GM11168 (cell line): Measurements from ENCODE around the gene TSPOAP1.
"Not testable (repeated sequence)": the region's sequence is repeated elsewhere in the genome, so short reads cannot be mapped to it uniquely, and the experiment has no call there.

Source experiments
- in situ Hi-C: fragments of 300-500 bp; cut with MboI; formaldehyde crosslinking; loops from one replicate; pipeline ENCODE4 v1.12.0; 2022; ENCODE audit warnings: low sequenced_read_pairs; ENCODE audit not compliant: unreplicated experiment

Gene TSPOAP1

GRCh38 chr17:58341136-58341860 is 12.7 kb upstream of the TSPOAP1 start:
- in situ Hi-C loops: not testable (repeated sequence)

GRCh38 chr17:58340405-58340876 is 11.8 kb upstream of the TSPOAP1 start:
- in situ Hi-C loops: no loop called here

GRCh38 chr17:58339755-58340404 is 11.3 kb upstream of the TSPOAP1 start:
- in situ Hi-C loops: no loop called here

- in situ Hi-C loops: no loop called here
Measured at GRCh38 chr17:58338841-58339754, 10.5 kb upstream of the TSPOAP1 start.

- in situ Hi-C loops: no loop called here
Measured at GRCh38 chr17:58338454-58338840, 9.9 kb upstream of the TSPOAP1 start.

GRCh38 chr17:58337600-58338453 is 9.2 kb upstream of the TSPOAP1 start:
- in situ Hi-C loops: no loop called here

GRCh38 chr17:58337210-58337599 is 8.6 kb upstream of the TSPOAP1 start:
- in situ Hi-C loops: no loop called here

- in situ Hi-C loops: no loop called here
Measured at GRCh38 chr17:58336456-58337209, 8.0 kb upstream of the TSPOAP1 start.

- in situ Hi-C loops: no loop called here
Measured at GRCh38 chr17:58335779-58336455, 7.3 kb upstream of the TSPOAP1 start.

GRCh38 chr17:58335061-58335731 is 6.6 kb upstream of the TSPOAP1 start:
- in situ Hi-C loops: no loop called here

GRCh38 chr17:58334661-58335060 is 6.1 kb upstream of the TSPOAP1 start:
- in situ Hi-C loops: no loop called here

- in situ Hi-C loops: no loop called here
Measured at GRCh38 chr17:58334256-58334655, 5.7 kb upstream of the TSPOAP1 start.

GRCh38 chr17:58333736-58334207 is 5.2 kb upstream of the TSPOAP1 start:
- in situ Hi-C loops: no loop called here

GRCh38 chr17:58332778-58333735 is 4.5 kb upstream of the TSPOAP1 start:
- in situ Hi-C loops: no loop called here

GRCh38 chr17:58331815-58332777 is 3.5 kb upstream of the TSPOAP1 start:
- in situ Hi-C loops: no loop called here
